VCaP (cell line): Measurements from ENCODE around the gene CAMSAP1.

Source experiments
- H3K27ac ChIP-seq: fragments of 450-650 bp; 2 replicates; pipeline ENCODE4 v1.5.1; 2017
- CTCF ChIP-seq: fragments of 450-650 bp; conservative IDR thresholded peaks from 2 replicates; pipeline ENCODE4 v1.5.1; 2017; ENCODE audit warnings: mild to moderate bottlenecking, moderate library complexity

The CAMSAP1 gene

DNA sequence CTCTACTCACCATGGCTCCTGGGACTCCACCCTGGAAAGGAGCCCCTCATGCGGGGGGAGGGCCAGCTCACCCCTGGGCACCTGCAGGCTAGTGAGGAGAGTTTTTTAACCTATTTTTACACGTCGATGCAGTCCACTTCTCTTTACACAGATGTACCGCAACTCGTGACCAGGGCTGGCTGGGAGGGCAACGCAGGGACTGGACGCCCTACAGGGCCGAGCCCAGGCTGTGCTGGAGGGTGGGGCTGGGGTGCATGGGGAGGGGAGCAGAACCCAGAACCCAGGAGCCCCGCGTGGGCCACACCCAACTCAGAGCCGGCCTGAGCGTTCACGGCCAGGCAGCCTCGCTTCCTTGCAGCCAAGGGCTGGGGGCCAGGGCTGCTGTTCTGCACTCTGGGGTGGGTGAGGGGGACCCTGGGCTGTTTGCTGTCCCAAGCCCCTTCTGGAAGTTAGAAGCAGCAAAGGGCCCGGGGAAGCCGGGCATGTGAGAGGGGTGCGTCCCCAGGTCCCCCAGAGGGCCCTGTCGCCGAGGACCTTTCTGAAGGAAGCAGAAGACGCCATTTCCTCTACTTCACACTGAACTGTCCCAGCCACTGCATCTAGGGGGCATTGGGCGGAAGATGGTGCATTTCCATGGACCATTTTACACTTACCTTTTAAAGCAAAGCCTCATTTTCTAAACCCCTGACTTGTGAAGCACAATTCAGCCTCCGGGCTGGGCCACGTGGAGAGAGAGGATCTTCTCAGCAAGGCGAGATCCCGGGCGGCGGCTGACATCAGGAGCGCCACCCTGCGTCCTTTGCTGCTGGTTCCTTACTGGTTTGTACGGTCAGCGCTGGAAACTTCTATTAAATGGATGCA, 114.8 kb downstream of the CAMSAP1 start:
- no peak for TF ChIP-seq CTCF
- no peak overlapping the region for H3K27ac ChIP-seq

DNA sequence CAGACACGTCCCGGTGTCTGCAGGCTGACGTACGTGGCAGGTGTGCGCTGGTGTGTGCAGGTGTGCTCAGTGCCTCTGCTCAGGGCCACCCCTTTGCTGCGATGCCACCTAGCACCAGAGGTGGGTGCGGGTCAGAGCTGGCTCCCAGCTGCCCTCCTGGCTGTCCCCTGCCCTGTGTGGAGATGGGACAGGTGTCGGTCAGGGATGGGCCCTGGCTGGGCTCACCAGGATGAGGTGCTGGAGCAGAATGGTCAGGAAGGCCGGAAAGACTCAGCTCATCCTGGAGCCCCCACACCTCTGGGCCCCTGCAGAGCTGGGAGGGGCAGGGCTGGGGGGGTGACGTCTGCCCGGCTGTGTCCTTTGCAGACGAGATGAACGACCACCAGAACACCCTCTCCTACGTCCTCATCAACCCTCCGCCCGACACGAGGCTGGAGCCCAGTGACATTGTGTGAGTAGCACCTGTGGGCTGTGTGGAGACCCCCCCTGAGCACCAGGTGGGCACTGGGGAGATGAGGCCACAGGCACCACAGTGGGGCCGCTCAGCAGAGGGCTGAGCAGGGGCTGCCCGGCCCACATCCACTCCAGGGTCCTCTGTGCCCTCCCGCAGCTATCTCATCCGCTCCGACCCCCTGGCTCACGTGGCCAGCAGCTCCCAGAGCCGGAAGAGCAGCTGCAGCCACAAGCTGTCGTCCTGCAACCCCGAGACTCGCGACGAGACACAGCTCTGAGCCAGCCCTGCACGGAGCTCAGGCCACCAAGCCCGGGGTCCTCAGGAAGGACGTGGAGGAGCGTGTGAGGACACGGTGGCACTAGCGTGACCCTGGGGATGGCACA, 115.7 kb downstream of the CAMSAP1 start:
- H3K27ac ChIP-seq = no peak overlapping the region
- no peak for TF ChIP-seq CTCF

- no peak overlapping the region for H3K27ac ChIP-seq
- no peak for TF ChIP-seq CTCF
Observed at GRCh38 chr9:135790850-135791249, 116.5 kb downstream of the CAMSAP1 start.

- no peak overlapping the region for H3K27ac ChIP-seq
- TF ChIP-seq CTCF = no peak
Observed at GRCh38 chr9:135790356-135790755, 117.0 kb downstream of the CAMSAP1 start.

GRCh38 chr9:135789838-135790291, 117.5 kb downstream of the CAMSAP1 start:
- TF ChIP-seq CTCF = no peak
- no peak overlapping the region for H3K27ac ChIP-seq

GRCh38 chr9:135788576-135789300, 118.6 kb downstream of the CAMSAP1 start:
- no peak overlapping the region for H3K27ac ChIP-seq
- TF ChIP-seq CTCF = no peak
